Measurements from ENCODE around the gene CD101. TPM values are rescaled to one million over a fixed set of nuclear protein-coding genes. Genes with fewer than 3 reads are reported as not detected.

CD101 gene
- total RNA-seq (2021) (1.7 TPM in 2 replicates), Bru-seq, nascent RNA (percentile 45 among the genes with signal in this experiment), BruChase-seq, experiment 1, labeled RNA remaining after a 2-hour chase (percentile 50 among the genes with signal in this experiment), BruChase-seq, experiment 2, labeled RNA remaining after a 6-hour chase (percentile 50 among the genes with signal in this experiment)
- long read RNA-seq, result 0 reads

- no peak for DNase-seq (ENCODE audit: low spot score)
- no TSS peak for BruUV-seq (replicated peaks)
- CTCF ChIA-PET, result no interaction called here
- Histone ChIP-seq H3K4me1 (ENCODE audit: insufficient read depth, low read length, poor library complexity, severe bottlenecking) (no peaks in the 10 kb centered on the region), H3K9me3 (ENCODE audit: low read depth, low read length, poor library complexity, severe bottlenecking) (no peaks in the 10 kb centered on the region), H3K36me3 (ENCODE audit: insufficient read depth, low read length, poor library complexity, severe bottlenecking) (no peaks in the 10 kb centered on the region), H3K27ac (ENCODE audit: low read depth, low read length, poor library complexity, severe bottlenecking) (no peak within 1 kb of the TSS), H3K27me3 (replicated peaks; ENCODE audit: insufficient read depth, low read depth, low read length, poor library complexity) (peaks cover 3% of the 10 kb centered on the region), H3K4me3 (ENCODE audit: low read depth, low read length, poor library complexity, severe bottlenecking) (no peak within 1 kb of the TSS)
- TF ChIP-seq EZH2 (IDR thresholded peaks at IDR 0.05; ENCODE audit: borderline replicate concordance, low read depth, low read length, poor library complexity, severe bottlenecking), result no peak
- TF ChIP-seq CTCF (conservative IDR thresholded peaks at IDR 0.05; ENCODE audit: low read depth, low read length), result no peak
- intact Hi-C loops (cut with micrococcal nuclease; ENCODE audit: unreplicated experiment), result no loop called here
- POLR2A ChIA-PET (ENCODE audit: low non-redundant PET), result no interaction called here
Measured at GRCh38 chr1:117001254-117001927, at the start of gene CD101. Gene CD101, plus strand, starts transcription at chr1:117001760. Its CDS starts 58 bp downstream, at chr1:117001818.

GRCh38 chr1:116952738-116953275 is 48.8 kb upstream of the CD101 start:
- intact Hi-C loops (cut with micrococcal nuclease; ENCODE audit: unreplicated experiment), result no loop called here
- ChIA-PET CTCF (no interaction called here), POLR2A (ENCODE audit: low non-redundant PET) (no interaction called here)

GRCh38 chr1:116954440-116954839 is 47.1 kb upstream of the CD101 start:
- POLR2A ChIA-PET (ENCODE audit: low non-redundant PET), result no interaction called here
- CTCF ChIA-PET, result no interaction called here
- peak; percentile 2 for DNase-seq (ENCODE audit: low spot score)

More at GRCh38 chr1:116952738-116953275, 48.8 kb upstream of the CD101 start:
- H3K27ac ChIP-seq (ENCODE audit: low read depth, low read length, poor library complexity, severe bottlenecking), result no peak overlapping the region
- H3K4me1 ChIP-seq (ENCODE audit: insufficient read depth, low read length, poor library complexity, severe bottlenecking), result no peaks in the 10 kb centered on the region
- no peak overlapping the region for H3K4me3 ChIP-seq (ENCODE audit: low read depth, low read length, poor library complexity, severe bottlenecking)
- no TSS peak for BruUV-seq (replicated peaks)
- peak; percentile 4 for DNase-seq (ENCODE audit: low spot score)
- no peaks in the 10 kb centered on the region for H3K9me3 ChIP-seq (ENCODE audit: low read depth, low read length, poor library complexity, severe bottlenecking)
- H3K36me3 ChIP-seq (ENCODE audit: insufficient read depth, low read length, poor library complexity, severe bottlenecking), result peaks cover 4% of the 10 kb centered on the region
- TF ChIP-seq EZH2 (IDR thresholded peaks at IDR 0.05; ENCODE audit: borderline replicate concordance, low read depth, low read length, poor library complexity, severe bottlenecking) (no peak), CTCF (conservative IDR thresholded peaks at IDR 0.05; ENCODE audit: low read depth, low read length) (no peak)
- H3K27me3 ChIP-seq (replicated peaks; ENCODE audit: insufficient read depth, low read depth, low read length, poor library complexity), result no peaks in the 10 kb centered on the region

More at GRCh38 chr1:116954440-116954839, 47.1 kb upstream of the CD101 start:
- H3K4me1 ChIP-seq (ENCODE audit: insufficient read depth, low read length, poor library complexity, severe bottlenecking), result no peaks in the 10 kb centered on the region
- no peaks in the 10 kb centered on the region for H3K36me3 ChIP-seq (ENCODE audit: insufficient read depth, low read length, poor library complexity, severe bottlenecking)
- BruUV-seq (replicated peaks), result no TSS peak
- H3K27ac ChIP-seq (ENCODE audit: low read depth, low read length, poor library complexity, severe bottlenecking), result no peak overlapping the region
- TF ChIP-seq CTCF (conservative IDR thresholded peaks at IDR 0.05; ENCODE audit: low read depth, low read length) (no peak), EZH2 (IDR thresholded peaks at IDR 0.05; ENCODE audit: borderline replicate concordance, low read depth, low read length, poor library complexity, severe bottlenecking) (no peak)
- H3K9me3 ChIP-seq (ENCODE audit: low read depth, low read length, poor library complexity, severe bottlenecking), result no peaks in the 10 kb centered on the region
- H3K27me3 ChIP-seq (replicated peaks; ENCODE audit: insufficient read depth, low read depth, low read length, poor library complexity), result no peaks in the 10 kb centered on the region
- H3K4me3 ChIP-seq (ENCODE audit: low read depth, low read length, poor library complexity, severe bottlenecking), result no peak overlapping the region
- intact Hi-C loops (cut with micrococcal nuclease; ENCODE audit: unreplicated experiment), result no loop called here

All from A673 (cell line).